GM18867 (cell line): ENCODE results near the gene TEX261.

ENCODE experiments used
- ATAC-seq: cut with Tn5 transposase; IDR thresholded peaks from one replicate; pipeline ENCODE4 v1.9.1; 2021; ENCODE audit warnings: mild to moderate bottlenecking, moderate library complexity; ENCODE audit not compliant: unreplicated experiment

The TEX261 gene

DNA sequence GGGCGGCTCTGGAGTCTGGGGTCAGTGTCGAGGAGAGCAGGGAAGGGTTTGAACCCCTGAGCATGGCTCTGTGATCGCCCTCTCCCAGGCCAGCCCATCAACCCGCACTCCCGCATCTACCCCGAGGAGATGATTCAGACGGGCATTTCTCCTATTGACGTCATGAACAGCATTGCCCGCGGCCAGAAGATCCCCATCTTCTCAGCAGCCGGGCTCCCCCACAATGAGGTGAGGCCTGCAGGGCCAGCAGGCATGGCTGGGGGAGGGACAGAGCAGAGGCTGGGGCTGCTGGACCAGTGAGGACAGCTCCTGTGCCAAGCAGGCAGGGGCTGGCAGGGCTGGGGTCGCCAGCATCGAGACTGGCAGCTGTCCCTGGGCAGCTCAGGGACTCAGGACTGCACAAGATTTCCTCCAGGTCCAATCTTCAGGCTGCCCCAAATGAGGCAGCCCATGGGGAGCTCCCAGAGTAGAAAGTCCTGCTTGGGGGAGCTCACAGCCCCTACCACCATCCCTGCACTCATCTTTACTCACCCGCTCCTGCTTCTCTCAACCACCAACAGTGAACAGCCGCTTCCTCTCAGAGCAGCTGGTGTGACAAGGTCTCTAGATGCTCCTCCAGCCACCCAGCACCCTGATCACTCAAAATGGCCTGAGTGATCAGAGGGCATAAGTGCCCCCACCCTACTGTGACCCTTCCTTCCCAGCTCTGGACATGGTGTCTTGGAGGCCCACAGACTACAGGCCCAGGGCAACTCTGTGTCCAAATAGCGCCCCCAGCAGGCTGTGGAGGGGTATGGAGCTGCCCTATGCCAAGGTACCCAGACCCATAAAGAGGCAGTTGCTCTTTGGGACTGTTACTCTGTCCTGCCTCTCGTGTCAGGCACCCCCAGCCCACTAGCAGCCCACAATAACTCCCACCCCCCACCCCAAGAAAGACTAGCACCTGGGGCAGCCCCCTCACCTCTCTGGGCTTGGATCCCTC, 34.5 kb downstream of the TEX261 start:
- no peak for ATAC-seq

DNA sequence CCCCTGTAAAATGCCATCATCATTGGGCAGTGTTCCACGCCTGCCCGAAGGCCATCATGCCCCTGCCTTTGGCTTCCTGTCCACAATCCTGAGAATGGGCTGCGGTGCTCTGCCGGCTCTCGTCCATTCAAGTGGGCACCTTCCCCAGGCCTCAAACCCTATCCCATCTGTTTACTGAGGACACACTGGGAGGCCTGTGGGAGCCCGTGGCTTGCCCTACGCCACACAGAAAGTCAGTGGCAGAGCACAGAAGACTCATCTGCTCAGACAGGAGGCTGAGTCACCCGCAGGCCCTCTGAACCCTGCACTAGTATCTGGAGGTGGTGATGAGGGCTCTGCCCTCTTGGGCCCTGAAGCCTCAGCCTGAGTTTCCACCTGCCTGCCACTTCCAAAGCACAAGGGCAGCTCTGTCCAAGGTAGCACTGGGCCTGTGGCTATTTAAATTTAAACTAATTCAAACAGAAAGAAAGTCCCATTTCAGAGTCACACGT, 35.4 kb downstream of the TEX261 start:
- no peak for ATAC-seq

DNA sequence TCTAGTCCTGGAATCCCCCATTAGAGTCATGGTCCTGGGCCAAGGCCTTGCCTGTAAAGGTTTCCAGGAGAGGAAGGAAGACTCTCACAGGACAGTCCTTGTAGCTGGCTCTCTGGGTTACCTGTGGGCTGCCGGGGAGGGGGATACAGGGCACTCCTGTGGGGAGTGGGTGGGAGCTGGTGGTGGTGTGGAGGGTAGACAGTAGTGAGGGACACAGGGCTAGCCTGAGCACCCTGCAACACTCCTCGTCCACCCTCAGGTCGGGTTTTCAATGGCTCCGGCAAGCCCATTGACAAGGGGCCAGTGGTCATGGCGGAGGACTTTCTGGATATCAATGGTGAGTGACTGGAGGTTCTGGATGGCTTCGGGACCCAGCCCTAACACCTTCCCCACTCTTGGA, 35.9 kb downstream of the TEX261 start:
- ATAC-seq = no peak

DNA sequence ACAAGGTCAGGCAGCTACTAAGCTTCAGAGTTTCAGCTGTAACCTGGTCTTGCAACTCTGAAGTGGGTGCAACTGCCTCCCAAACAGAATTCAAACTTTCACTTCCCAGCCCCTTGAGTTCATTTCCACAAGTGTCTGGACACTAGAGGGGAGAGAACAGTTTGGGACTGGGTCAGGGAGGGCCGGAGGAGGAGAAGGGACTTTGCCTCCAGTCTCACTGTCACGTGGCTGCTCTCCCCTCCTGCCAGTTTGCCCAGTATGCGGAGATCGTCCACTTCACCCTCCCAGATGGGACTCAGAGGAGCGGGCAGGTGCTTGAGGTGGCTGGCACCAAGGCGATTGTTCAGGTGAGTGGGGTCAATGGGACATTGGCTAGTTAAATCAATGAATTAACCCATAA, 36.9 kb downstream of the TEX261 start:
- no peak for ATAC-seq

DNA sequence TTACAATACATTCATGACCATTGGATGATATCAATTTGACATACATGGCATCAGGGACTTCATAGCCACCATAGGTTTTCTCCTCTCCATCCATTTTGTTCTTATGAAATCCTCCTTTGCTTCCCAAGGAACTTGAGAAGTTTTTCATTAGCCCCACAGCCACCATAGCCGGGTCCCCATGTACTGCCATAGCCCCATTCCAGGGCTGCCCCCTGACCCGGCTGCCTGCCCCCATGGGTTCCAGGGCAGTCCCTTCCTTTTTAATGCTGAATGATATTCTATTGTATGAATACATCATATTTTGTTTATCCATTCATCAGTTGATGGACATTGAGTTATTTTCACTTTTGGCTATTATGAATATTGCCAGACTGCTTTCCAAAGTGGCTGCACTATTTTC, 38.5 kb downstream of the TEX261 start:
- no peak for ATAC-seq

DNA sequence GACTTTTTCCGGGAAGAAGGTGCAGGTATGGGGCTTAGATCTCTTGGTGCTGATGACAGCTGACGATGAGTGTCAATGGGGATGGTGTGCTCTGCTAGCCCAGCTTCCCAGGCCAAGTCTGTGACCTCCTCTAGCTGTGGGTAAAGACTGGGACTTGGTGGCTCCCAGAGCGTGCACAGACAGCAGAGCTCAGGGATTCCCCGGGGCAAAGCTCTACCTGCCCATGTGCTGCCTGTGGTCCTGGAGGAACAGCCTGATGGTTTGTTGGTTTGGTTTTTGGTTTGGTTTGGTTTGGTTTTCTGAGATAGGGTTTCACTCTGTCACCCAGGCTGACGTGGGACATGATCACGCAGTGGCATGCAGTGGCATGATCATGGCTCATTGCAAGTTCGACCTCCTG, 39.8 kb downstream of the TEX261 start:
- ATAC-seq = no peak

DNA sequence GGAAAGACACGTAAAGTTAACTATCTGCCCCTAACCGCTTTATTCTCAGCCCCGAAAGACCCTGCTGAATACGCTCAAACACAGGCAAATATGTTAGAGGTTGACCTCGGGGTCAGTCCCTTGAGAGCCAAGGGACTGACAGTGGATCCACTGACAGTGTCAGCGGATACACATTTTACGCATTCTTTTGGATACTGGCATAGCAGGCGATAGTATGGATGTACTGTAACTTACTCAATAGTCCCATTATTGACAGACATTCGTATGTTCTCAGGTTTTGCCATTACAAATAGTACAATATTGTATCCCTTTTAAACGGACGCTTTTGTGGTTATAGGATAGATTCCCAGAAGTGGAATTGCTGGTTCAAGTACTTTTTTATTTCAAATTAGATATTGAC, 45.6 kb downstream of the TEX261 start:
- no peak for ATAC-seq

DNA sequence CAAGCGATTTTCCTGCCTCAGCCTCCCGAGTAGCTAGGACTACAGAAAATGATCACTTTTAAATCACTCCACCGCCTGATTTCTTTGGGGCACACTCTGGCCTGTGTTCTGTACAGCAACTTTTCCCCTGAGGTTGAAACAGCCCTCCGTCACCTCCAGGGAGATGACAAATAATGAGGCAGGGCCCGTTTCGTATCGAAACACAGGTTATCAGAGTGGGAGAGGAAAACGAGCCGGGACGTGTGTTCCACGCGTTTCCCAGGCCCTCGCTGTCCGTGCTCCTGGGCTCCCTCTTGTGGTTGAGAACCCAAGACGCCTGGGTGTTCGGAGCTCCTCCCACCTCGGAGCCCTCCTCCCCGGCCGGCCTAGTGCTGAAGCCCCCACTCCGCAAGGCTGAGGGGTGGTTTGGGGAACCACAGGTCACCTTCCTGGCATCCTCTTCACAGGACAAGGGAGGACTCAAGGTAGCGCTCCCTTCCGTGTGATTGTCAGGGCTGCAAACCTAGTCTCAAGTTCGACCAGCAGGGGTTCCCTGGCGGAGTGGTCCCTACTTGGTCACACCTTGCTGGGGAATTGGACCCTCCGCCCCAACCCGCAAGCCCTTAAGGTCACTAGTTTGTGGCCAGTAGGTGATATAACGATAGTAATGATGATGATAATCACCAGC, 46.2 kb downstream of the TEX261 start:
- peak; percentile 91 for ATAC-seq

DNA sequence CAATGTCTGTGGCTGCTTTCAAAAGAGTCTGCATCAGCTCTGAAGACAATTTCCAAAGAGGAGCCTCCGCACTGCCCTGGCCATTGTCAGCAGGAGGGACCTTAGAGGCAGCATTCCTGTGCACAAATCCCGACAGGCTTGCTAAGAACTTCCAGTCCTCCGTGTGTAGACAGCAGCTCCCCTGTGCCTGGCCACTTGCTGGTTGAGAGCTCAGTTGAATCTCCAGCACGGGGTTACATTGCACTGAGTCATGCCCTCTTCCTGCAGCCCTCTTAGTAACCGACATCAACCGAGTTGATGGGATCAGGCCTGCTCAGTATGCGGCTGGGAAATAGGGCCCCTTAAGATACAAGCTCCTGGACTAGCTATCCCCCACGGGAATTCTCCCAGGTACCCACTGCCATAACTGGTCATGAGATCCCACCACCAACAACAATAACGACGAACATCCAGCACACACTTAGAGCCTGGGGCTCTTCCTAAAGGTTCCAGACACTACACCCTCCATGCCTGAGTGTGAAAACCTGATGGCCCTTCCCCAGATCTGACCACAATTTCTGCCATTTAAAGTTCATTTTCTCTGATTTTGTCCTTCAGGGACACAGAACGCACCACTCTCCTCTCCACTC, 47.0 kb downstream of the TEX261 start:
- ATAC-seq = no peak

DNA sequence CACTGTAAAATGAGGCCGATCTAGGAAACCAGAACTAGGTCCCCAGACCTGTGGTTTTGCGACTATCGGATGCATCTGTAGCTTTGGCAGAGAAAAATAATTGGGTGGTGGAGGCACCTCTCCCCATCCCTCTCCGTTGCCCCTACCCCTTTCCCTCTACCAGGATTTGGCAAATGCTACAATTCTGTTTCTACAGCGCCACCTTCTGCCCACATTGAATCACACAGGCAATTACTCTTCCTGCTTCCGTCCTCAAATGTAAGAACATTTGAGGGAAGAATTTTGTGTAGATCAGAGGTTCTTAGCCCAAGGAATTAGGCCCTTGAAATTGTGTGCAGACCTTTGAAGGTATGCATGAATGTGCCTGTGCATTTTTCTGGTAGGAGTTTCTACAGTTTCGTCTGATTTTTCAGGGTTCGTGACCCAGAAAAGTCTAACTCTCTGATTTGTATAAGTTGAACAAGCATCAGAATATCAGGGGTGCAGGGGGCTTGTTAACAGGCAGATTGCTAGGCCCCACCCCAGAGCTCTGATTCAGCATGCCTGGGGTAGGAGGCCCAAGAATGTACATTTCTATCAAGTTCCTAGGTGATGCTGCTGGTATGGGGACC, 47.7 kb downstream of the TEX261 start:
- no peak for ATAC-seq

DNA sequence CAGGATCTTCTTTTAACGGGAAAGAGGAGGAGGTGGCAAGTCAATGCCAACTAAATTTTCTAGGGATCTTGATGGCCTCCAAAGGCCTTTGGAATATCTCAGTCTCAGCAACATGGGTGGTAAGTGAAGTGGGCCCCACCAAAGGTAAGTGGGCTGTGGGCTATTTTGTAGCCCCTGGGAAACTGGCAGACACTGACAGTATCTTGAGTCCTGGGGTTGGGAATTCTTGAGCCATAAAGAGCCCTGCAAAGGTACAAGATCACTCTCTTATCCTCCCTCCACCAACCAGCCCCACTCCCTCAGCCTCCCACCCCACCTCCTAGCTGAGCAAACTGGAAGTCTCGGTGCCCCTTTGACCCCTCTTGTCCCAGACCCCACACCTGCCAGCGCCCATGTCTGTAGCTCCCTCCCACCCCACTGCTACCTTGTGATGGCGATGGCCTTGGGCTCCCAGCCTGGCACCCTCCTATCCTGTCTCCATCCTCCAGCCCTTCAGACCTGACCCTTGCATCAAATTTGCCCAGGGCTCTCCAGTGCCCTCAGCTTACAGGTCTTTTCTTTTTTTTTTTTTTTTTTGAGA, 50.5 kb downstream of the TEX261 start:
- ATAC-seq = no peak

DNA sequence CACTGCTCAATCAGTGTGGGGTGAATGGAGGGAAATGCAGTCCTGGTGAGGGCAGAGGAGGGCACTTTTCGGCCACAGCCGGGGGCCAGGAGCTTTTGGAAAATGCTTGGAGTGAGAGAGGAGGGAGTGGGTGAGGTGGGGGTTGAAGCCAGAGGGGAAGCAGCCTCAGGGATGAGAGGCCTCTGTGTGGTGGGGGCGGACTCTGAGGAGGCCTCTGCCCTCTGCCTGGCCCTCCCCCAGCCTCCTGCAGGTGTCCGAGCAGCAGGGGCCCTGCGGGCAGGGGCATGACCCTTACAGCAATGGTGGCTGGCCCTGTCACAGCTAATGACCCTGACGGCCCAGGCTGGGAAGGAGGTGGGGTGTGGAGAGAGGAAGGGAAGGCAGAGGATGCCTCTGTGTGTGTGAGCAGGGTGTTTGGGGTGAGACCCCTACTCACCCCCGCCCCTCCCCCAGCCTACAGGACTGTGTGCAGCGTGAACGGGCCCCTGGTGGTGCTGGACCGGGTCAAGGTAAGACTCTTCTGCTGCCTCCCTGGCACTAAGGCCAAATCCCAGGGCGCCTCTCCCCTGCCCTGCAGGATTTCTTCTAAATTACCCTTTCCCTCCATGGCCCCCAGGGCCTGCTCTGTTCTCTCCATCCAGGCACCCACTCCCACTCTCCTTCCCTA, 51.3 kb downstream of the TEX261 start:
- ATAC-seq = no peak

DNA sequence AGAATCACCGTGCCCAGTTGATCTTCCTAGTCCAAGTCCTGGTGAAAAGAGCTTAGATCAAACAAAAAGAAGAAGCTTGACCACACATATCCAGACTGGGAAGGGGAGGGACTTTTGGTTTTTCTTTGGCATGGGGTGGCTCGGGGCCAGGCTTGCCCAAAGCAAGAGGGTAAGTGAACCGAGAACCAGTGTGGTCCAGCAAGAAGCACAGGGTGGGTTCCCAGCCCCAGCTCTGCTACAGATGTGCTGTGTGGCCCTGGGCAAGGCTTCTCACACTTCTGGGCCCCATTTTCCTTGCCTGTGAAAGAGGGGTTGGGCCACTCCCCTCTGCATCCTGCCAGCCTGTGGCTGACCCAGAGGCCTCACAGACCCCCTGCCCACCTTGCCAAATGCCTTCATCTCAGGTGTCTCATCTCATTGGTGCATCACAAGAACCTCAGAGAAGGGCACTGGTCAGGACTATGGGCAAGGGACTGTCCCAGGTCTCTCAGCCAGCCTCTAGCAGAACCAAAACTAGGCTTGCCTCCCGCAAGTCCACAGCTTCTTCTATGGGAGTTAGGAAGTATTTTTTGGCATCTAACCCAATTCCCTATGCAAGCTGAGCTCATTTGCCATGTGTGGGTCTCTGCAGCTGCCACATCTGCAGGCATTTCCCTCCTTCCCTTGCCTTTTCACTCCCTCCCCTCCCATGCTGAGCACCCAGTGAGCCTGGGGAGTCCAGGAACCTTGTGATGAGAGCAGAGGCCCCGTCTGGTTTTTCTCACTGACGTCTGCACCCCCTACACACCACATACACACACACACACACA, 52.1 kb downstream of the TEX261 start:
- ATAC-seq = no peak

DNA sequence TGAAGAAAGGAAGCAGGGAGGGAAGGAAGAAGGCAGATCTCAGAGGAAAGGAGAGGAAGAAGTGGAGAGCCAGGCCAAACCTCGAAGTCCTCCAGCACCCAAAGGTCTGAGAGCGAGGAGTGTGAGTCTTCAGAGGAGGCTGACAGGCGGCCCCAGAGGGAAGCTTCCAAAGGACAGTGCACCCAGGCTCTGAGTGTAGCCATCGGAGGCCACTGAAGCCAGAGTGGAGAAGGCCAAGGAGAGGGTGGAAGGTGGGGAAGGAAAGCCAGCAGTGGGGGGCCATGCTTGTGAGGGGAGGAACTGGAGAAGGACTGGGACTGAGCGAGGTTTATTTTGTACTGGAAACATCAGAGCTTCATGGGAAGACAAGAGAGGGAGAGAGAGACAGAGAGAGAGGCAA, 53.0 kb downstream of the TEX261 start:
- no peak for ATAC-seq

DNA sequence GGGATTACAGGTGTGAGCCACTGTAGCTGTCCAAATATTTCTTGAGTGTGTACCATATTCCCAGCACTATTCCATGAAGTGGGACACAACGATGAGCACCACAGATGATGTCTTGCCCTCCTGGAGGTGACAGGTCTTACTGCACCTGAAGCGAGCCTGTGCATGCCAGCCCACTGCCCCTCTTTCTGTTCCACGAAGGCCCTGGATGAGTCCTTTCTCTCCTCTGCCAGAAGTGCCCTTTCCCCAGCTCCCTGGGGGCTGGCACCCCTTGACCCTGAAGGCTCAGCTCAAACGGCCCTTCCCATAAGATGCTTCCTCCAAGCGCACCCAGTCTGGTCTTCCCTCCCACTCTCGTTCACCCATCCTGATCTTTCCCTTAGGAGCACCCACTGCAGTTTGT, 53.5 kb downstream of the TEX261 start:
- ATAC-seq = no peak

DNA sequence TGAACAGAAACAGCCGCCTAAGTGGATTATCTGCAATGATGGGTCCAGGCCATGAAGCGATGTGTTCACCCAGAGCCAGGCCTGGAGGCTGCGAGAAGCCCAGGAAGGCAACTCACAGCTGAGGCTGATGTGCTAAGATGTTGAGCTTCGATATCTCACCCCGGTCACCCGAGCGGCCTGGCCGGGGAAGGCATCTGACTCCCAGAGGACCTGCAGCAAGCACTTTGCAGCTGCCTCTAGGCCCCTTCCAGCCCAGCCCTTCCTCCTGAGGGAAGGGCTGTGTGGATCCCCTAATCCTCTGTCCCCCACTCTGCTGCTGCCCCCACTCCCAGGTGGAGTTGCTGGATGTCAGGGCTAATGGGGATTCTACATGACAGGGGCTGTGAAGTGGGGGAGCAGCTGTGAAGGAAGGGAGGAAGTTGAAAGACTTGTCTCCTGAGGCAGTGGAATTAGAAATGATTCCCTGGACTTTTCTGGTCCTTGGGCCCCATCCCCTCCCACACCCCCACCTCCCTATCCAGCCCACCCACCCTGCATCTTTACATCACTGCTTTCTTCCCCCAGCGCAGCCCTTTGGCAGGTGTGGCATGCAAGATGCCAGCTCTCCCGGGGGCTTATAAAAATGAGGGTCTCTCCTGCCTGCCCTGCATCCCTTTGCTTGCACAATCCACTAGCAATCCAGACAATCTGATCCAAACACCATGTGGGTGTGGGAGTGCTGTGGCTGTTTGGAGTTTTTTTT, 54.7 kb downstream of the TEX261 start:
- no peak for ATAC-seq

DNA sequence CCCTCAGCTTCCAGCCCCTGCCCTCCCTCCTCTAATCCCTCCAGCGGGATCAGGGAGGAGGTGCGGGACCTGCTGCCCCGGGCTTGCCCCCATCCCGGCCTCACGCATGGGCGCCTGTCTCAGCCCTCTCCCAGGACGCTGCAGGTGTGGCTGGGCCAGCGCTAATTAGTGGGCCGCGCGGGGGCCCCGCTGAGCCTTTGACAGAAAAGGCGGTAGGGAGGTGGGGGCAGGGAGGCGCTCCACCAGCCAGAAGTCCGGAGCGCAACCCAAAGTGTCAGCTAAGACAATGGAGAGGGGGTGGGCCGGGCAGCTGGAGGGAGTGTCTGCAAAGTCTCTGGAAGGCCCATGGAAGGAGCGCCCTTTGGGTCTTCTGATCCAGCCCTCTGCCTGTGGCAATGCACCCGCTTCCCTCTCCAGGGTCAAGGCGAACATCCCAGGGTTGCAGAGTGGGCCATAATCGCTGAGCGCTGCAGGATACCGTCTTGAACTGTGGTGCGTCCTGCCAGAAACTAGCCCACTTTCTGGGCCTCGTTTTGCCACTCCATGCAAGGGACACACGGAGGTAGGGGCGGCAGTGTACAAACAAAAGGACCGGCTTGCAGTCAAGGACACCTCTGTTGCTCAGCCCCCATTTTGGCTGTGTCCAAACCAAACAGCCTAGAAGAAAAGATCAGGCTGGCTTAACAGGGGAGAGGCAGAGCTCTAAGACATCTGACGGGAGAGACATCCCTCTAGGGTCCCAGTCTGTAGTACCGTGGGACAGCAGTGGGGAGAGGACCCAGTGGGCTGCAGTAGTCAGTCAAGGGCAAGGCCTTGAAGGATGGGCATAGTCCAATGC, 55.5 kb downstream of the TEX261 start:
- no peak for ATAC-seq

DNA sequence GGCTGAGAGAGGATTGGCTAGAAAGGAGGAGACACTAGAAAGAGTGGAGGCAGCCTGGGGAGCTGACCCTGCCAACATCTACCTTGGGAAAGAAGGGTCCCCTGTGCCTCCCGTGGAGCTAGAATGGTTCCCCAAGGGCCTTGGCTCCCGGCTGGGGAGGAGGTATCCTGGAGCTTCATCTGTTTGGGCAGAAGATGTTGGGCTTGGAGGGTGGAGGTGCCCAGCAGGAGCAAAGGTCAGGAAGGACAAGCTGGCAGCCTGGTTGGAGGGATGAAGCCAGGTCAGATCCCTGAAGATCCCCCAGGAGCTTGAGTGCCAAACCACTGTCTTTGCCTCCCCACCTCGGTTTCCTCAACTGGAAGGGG, 56.1 kb downstream of the TEX261 start:
- no peak for ATAC-seq
